H1 (cell line): Measurements from ENCODE around the gene LMTK3. TPM values are rescaled to one million over a fixed set of nuclear protein-coding genes. Genes with fewer than 3 reads are reported as not detected.

Experiments
- CTCF ChIA-PET: fragments of 300-600 bp; sonication (Branson Sonifier 250); formaldehyde crosslinking; loops from one replicate; lab custom pipeline; 2021; ENCODE audit not compliant: partially characterized antibody; lab: Charles Lee
- POLR2A ChIA-PET: fragments of 300-600 bp; sonication (Branson Sonifier 250); formaldehyde crosslinking; loops from one replicate; lab custom pipeline; 2021; ENCODE audit warnings: inconsistent platforms; ENCODE audit not compliant: partially characterized antibody; lab: Charles Lee
- DNase-seq, 2 experiments: peaks; one replicate each; pipeline versions ENCODE4 v3.0.0 to v3.0.0-alpha.2; 2010 to 2022; ENCODE audit warnings: low spot score in 2 of 2, low read depth in 1 of 2, mixed read lengths in 1 of 2
- FAIRE-seq: peaks from 2 replicates; lab custom pipeline; 2011; peaks lifted over from hg19 to GRCh38; lab: Jason Lieb, UNC
- H2AFZ ChIP-seq: 2 replicates; pipeline ENCODE4 v1.8.1; 2012; ENCODE audit warnings: low read length, inconsistent platforms
- H2AK5ac ChIP-seq: 2 replicates; pipeline ENCODE4 v1.6.1; 2013; ENCODE audit warnings: low read depth, low read length
- H2BK120ac ChIP-seq: replicated peaks from 2 replicates; pipeline ENCODE3; 2013; ENCODE audit warnings: low read depth, low read length, inconsistent platforms
- H2BK12ac ChIP-seq: 2 replicates; pipeline ENCODE4 v1.6.1; 2013; ENCODE audit warnings: low read depth, low read length
- H2BK15ac ChIP-seq: 2 replicates; pipeline ENCODE4 v1.6.1; 2013; ENCODE audit warnings: low read length
- H2BK20ac ChIP-seq: 2 replicates; pipeline ENCODE4 v1.6.1; 2013; ENCODE audit warnings: low read length
- H2BK5ac ChIP-seq: 2 replicates; pipeline ENCODE4 v1.6.1; 2013; ENCODE audit warnings: low read depth, low read length
- H3K14ac ChIP-seq: 2 replicates; pipeline ENCODE4 v1.6.1; 2013; ENCODE audit warnings: inconsistent platforms; ENCODE audit not compliant: insufficient read length
- H3K18ac ChIP-seq: 2 replicates; pipeline ENCODE4 v1.6.1; 2013; ENCODE audit warnings: low read length; ENCODE audit errors: extremely low read depth
- H3K23ac ChIP-seq: 2 replicates; pipeline ENCODE4 v1.6.1; 2013; ENCODE audit warnings: inconsistent platforms; ENCODE audit not compliant: insufficient read length
- H3K23me2 ChIP-seq: 2 replicates; pipeline ENCODE4 v1.6.1; 2013; ENCODE audit warnings: low read depth, low read length
- H3K27ac ChIP-seq: 2 replicates; pipeline ENCODE4 v1.6.1; 2011; ENCODE audit warnings: low read depth, low read length, inconsistent platforms
- H3K27me3 ChIP-seq, 4 experiments: replicated peaks in 1 of 4; 1 replicate in 1 of 4; 2 replicates in 3 of 4; pipeline versions ENCODE4 v1.6.1 to v1.8.1; 2011 to 2013; ENCODE audit warnings: low read length in 3 of 4, mild to moderate bottlenecking in 3 of 4, inconsistent platforms in 2 of 4, mixed read lengths in 2 of 4, moderate library complexity in 1 of 4; ENCODE audit not compliant: control insufficient read depth in 3 of 4, insufficient read depth in 3 of 4; ENCODE audit errors: extremely low read depth in 1 of 4
- H3K36me3 ChIP-seq, 4 experiments: 2 replicates each; pipeline versions ENCODE4 v1.6.1 to v1.8.1; 2011 to 2013; ENCODE audit warnings: mild to moderate bottlenecking in 4 of 4, low read length in 3 of 4, moderate library complexity in 2 of 4, control low read depth in 1 of 4, inconsistent platforms in 1 of 4; ENCODE audit not compliant: insufficient read depth in 4 of 4, control insufficient read depth in 2 of 4
- H3K4ac ChIP-seq: replicated peaks from 2 replicates; pipeline ENCODE3; 2013; ENCODE audit warnings: low read length, low read depth, mixed read lengths, inconsistent platforms; ENCODE audit not compliant: insufficient read length
- H3K4me1 ChIP-seq, 4 experiments: replicated peaks in 1 of 4; 1 replicate in 1 of 4; 2 replicates in 3 of 4; pipeline versions ENCODE4 v1.6.1 to v1.8.1; 2011 to 2013; ENCODE audit warnings: low read length in 3 of 4, inconsistent platforms in 2 of 4, mixed read lengths in 1 of 4; ENCODE audit not compliant: insufficient read depth in 4 of 4, control insufficient read depth in 3 of 4
- H3K4me2 ChIP-seq, 2 experiments: 2 replicates each; pipeline versions ENCODE4 v1.6.1 to v1.8.1; 2011 to 2013; ENCODE audit warnings: low read depth in 2 of 2, low read length in 2 of 2, control low read depth in 1 of 2, inconsistent platforms in 1 of 2, mild to moderate bottlenecking in 1 of 2; ENCODE audit not compliant: insufficient read depth in 1 of 2
- H3K4me3 ChIP-seq, 4 experiments: fragments of 200-600, 300-600 bp in 1 of 4; sonication (generic), shearing (Covaris generic), sonication (Bioruptor Twin) in 1 of 4; 2 replicates each; pipeline versions ENCODE4 v1.5.1 to v1.8.1; 2011 to 2016; ENCODE audit warnings: low read length in 4 of 4, low read depth in 3 of 4, control low read depth in 2 of 4, inconsistent platforms in 2 of 4, mild to moderate bottlenecking in 2 of 4, mixed read lengths in 1 of 4, moderate library complexity in 1 of 4; ENCODE audit not compliant: insufficient read depth in 2 of 4; ENCODE audit errors: extremely low read depth in 1 of 4
- H3K56ac ChIP-seq: replicated peaks from 2 replicates; pipeline ENCODE3; 2013; ENCODE audit warnings: low read depth, mild to moderate bottlenecking, mixed read lengths, low read length, inconsistent platforms; ENCODE audit not compliant: insufficient read length
- H3K79me1 ChIP-seq: 2 replicates; pipeline ENCODE4 v1.6.1; 2013; ENCODE audit warnings: low read depth, low read length, control low read depth
- H3K79me2 ChIP-seq, 2 experiments: 2 replicates each; pipeline versions ENCODE4 v1.6.1 to v1.8.1; 2012 to 2013; ENCODE audit warnings: low read length in 2 of 2, mild to moderate bottlenecking in 2 of 2, inconsistent platforms in 1 of 2; ENCODE audit not compliant: insufficient read depth in 2 of 2, control insufficient read depth in 1 of 2
- H3K9ac ChIP-seq, 4 experiments: replicated peaks in 1 of 4; 1 replicate in 1 of 4; 2 replicates in 3 of 4; pipeline versions ENCODE4 v1.6.1 to v1.8.1; 2011 to 2013; ENCODE audit warnings: low read depth in 3 of 4, low read length in 3 of 4, control low read depth in 2 of 4, mild to moderate bottlenecking in 2 of 4, moderate library complexity in 2 of 4, inconsistent platforms in 1 of 4; ENCODE audit errors: extremely low read depth in 1 of 4
- H3K9me3 ChIP-seq, 2 experiments: 2 replicates each; pipeline versions ENCODE4 v1.6.1 to v1.8.1; 2012 to 2013; ENCODE audit warnings: mild to moderate bottlenecking in 2 of 2, moderate library complexity in 2 of 2, control low read depth in 1 of 2, inconsistent platforms in 1 of 2, low read depth in 1 of 2, low read length in 1 of 2, mixed read lengths in 1 of 2; ENCODE audit not compliant: insufficient read depth in 2 of 2
- H4K20me1 ChIP-seq, 2 experiments: replicated peaks in 1 of 2; 2 replicates each; pipeline versions ENCODE3 to v1.8.1; 2011 to 2013; ENCODE audit warnings: inconsistent platforms in 2 of 2, low read length in 2 of 2, mild to moderate bottlenecking in 1 of 2; ENCODE audit not compliant: insufficient read depth in 2 of 2, control insufficient read depth in 1 of 2
- H4K5ac ChIP-seq: 2 replicates; pipeline ENCODE4 v1.6.1; 2013; ENCODE audit warnings: low read length, low read depth, mixed read lengths, inconsistent platforms; ENCODE audit not compliant: insufficient read length
- H4K8ac ChIP-seq: 2 replicates; pipeline ENCODE4 v1.8.0; 2013; ENCODE audit warnings: mild to moderate bottlenecking, moderate library complexity, low read length, inconsistent platforms; ENCODE audit not compliant: insufficient read depth; ENCODE audit errors: extremely low read depth
- H4K91ac ChIP-seq: replicated peaks from 2 replicates; pipeline ENCODE3; 2013; ENCODE audit warnings: low read length, mixed read lengths, inconsistent platforms; ENCODE audit not compliant: insufficient read length
- KDM1A ChIP-seq: fragments of 200-600, 300-600 bp; sonication (generic); IDR thresholded peaks from 2 replicates; pipeline ENCODE4 v1.7.1; 2016; ENCODE audit warnings: mild to moderate bottlenecking, low read length, borderline replicate concordance
- RXRA ChIP-seq: IDR thresholded peaks from 2 replicates; pipeline ENCODE4 v1.6.1; 2011; ENCODE audit warnings: low read depth, mild to moderate bottlenecking, low read length, moderate library complexity; ENCODE audit not compliant: insufficient read depth
- WGBS, 2 experiments: shearing (Covaris generic) in 1 of 2; methylation state at CpG; one replicate each; pipeline versions ENCODE4 v1.1.6 to v1.1.7; 2013 to 2015; ENCODE audit warnings: low lambda C conversion rate in 2 of 2, mixed read lengths in 2 of 2, inconsistent platforms in 1 of 2, low coverage in 1 of 2, missing lambda C conversion rate in 1 of 2; ENCODE audit not compliant: insufficient replicate concordance in 2 of 2, insufficient coverage in 1 of 2, insufficient read length in 1 of 2; ENCODE audit errors: extremely low coverage in 1 of 2, missing lambda C conversion rate in 1 of 2; 5-methylcytosine and 5-hydroxymethylcytosine counted together
- polyA plus RNA-seq, 7 experiments: library from polyadenylated mRNA; depleted of rRNA in 3 of 7; stranded (reverse) in 5 of 7; unstranded in 2 of 7; fragments of >200 nt in 5 of 7; fragments of 200-250 nt in 2 of 7; gene quantifications; 1 replicate in 5 of 7; 2 replicates in 1 of 7; 4 replicates in 1 of 7; pipeline versions ENCODE4 v1.2.1 to v1.2.3, GENCODE V29; 2011 to 2013; ENCODE audit warnings: missing spikeins in 2 of 7, mixed read lengths in 2 of 7
- total RNA-seq: library from RNA; stranded (reverse); fragmentation: NEBNext Ultra II Directional; extraction: Animal tissue kit (Norgen Biotek cat#: 25700); gene quantifications from 2 replicates; pipeline ENCODE4 v1.2.1, GENCODE V29; 2021

Gene LMTK3
- total and polyA plus RNA-seq, 2 of the 8 experiments (the other 6 are each of a cell fraction or from before 2014, with no cell fraction given), result 2.7 to 12.4 TPM

GRCh38 chr19:48556825-48557224, 45.2 kb upstream of the LMTK3 start:
- FAIRE-seq, result no peak
- POLR2A ChIA-PET, result interaction anchor here (0.7 to 2.5 kb wide), 6 partner anchors 8 to 73 kb away, joined by 3 to 8 read pairs (median 4); no protein-coding TSS in a partner anchor
- peaks cover 0 to 19% (median 10%) of the 10 kb centered on the region in 4 experiments; a peak in 6 of 7 replicates for H3K4me1 ChIP-seq
- no peak overlapping the region for H2BK12ac ChIP-seq
- no peak overlapping the region for H2BK15ac ChIP-seq
- no peak overlapping the region for H2AK5ac ChIP-seq
- TF ChIP-seq KDM1A (peak; percentile 59; the same call in 1 of the 2 replicates), RXRA (no peak)
- TF ChIP-seq, all 59 proteins: peak for 1
- Histone ChIP-seq H3K79me1 (no peaks in the 10 kb centered on the region), H4K8ac (no peak overlapping the region), H3K56ac (no peak overlapping the region), H3K23me2 (no peaks in the 10 kb centered on the region), H3K9ac (no peak overlapping the region), H3K9me3 (no peaks in the 10 kb centered on the region), H4K20me1 (no peaks in the 10 kb centered on the region), H3K79me2 (no peaks in the 10 kb centered on the region), H2BK20ac (no peak overlapping the region), H3K27ac (no peak overlapping the region), H3K18ac (no peak overlapping the region), H2BK120ac (no peak overlapping the region), H4K91ac (no peak overlapping the region), H3K4me2 (no peak overlapping the region), H3K27me3 (no peaks in the 10 kb centered on the region), H3K23ac (no peak overlapping the region), H3K4me3 (no peak overlapping the region), H3K4ac (no peak overlapping the region), H3K36me3 (no peaks in the 10 kb centered on the region), H2AFZ (no peak overlapping the region), H3K14ac (no peak overlapping the region), H2BK5ac (no peak overlapping the region), H4K5ac (no peak overlapping the region)
- DNase-seq, result no peak
- 83% methylated on average over 5 of the region's 5 CpGs; no CpG with 5 or more reads in 1 of the 2 experiments for WGBS, 2 experiments
- CTCF ChIA-PET, result interaction anchor here (0.6 to 11.7 kb wide), 5 partner anchors 23 to 50 kb away, joined by 3 to 132 read pairs (median 4); no protein-coding TSS in a partner anchor
